Superior temporal gyrus (tissue), 1 donor: Measurements from ENCODE around the gene KSR2.
"Not testable (repeated sequence)": the region's sequence is repeated elsewhere in the genome, so short reads cannot be mapped to it uniquely, and the experiment has no call there.

Experiments used
- DNase-seq: peaks from one replicate; pipeline ENCODE4 v3.0.0-alpha.2; 2016; ENCODE audit errors: extremely low spot score

Gene KSR2

DNA sequence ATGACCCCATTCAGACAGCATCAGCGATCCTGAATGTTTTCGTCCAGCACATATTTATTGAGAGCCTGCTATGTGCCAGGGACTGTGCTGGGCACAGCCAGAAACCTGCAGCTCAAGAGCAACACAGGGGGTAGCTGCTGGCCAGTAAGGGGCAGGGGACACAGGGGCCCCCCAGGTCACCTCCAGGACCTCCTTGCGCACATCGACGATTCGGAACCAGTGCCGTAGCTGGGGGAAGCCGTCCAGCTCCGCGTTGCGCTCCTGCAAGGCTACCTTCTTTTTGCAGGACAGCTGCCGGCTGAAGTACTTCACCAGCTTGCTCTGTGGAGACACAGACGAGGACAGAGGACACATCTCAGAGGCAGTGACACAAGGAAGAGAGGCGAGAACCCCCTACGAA is 108.7 kb downstream of the KSR2 start:
- no peak for DNase-seq

GRCh38 chr12:117857632-117858612 is 110.9 kb downstream of the KSR2 start:
- DNase-seq = peak; percentile 47

DNA sequence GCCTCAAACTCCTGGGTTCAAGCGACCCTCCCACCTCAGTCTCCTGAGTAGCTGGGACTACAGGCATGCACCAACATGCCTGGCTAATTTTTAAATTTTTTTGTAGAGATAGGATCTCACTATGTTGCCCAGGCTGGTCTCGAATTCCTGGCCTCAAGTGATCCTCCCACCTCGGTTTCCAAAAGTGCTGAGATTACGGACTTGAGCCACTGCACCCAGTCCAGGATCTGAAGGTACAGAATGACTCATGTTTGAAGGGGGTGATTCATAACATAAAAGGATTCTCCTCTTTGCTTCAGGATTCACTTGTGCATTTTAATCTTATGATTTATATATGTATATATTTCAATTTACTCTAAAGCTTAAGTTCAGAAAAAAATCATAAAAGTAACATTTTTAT is 111.7 kb downstream of the KSR2 start:
- not testable (repeated sequence) for DNase-seq

DNA sequence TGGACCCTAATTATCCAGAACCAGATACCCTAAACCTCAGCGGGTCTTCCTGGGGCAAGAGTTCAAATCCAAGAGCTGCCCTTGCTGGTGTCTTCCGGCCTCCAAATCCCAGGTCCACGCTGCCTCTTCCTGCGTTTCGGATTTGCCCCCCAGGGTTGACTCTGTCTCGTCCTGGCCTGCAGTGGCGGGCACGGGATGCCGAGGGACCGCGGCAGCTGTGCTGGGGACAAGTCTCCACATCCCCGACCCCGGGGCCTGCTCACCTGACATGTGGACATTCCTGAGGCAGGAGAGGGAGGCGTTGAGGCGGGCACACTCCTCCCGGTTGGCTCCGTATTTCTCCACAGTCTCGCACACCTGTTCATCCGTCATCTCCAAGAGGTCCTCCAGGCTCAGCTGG is 113.6 kb downstream of the KSR2 start:
- DNase-seq = no peak

GRCh38 chr12:117854339-117855012 is 114.3 kb downstream of the KSR2 start:
- peak; percentile 62 for DNase-seq

DNA sequence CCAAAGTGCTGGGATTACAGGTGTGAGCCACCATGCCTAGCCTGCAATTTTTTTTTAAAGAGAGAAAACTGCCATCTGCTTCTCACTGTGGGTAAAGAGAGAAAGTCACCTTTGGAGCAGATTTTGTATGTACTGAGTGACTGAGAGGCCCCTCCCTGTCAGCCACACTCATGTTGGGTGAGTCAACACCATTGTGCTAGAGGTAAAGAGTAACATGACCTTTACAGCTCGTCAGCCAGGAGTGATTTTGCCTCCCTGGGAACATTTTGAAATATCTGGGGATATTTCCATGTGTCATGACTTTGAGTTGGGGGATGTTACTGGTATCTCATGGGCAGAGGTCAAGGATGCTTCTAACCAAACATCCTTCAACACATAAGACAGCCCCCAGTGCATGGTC is 115.2 kb downstream of the KSR2 start:
- DNase-seq = no peak

DNA sequence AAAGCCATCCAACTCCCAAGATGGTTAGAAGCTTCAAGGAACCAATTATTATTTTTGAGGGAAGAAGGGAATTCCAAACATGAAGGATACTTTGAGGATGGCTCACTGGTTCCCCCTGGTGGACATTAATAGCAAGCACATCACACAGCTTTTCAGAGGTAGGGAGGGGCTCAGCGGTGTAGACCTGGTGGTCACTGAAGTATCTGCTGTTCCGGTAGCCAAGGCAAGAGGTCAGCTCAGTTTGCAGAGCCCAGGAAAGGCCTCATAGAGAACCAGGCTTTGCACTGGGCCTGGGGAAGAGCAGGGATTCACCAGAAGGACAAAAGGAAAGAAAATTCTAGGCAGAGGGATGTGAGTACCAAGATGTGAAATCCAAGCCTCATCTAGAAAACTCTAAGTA is 118.7 kb downstream of the KSR2 start:
- peak; percentile 68 for DNase-seq

GRCh38 chr12:117847371-117847770 is 121.4 kb downstream of the KSR2 start:
- DNase-seq = no peak

DNA sequence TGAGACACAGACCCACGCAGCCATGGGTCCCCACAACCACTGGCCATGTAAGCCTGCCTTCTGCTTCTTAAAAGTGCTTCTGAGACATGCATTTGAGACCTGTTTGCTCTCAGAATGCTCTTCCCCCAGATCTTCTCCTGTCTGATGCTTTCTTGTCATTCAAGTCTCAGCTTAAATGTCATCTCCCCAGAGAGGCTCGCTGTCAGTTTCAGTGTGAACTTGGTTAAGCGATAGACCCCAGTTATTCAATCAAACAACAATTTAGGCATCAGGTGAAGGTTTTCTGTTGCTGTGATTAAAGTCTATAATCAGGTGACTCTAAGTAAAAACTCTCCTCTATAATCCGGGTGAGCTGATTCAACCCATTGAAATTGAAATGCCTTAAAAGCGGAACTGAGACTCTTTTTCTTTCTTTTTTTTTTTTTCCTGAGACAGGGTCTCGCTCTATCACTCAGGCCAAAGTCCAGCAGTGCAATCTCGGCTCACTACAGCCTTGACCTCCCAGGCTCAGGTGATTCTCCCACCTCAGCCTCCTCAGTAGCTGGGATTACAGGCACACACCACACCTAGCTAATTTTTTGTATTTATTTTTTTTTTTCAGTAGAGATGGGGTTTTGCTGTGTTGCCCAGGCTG is 123.4 kb downstream of the KSR2 start:
- DNase-seq = no peak

- no peak for DNase-seq
Measured at GRCh38 chr12:117844114-117844830, 124.5 kb downstream of the KSR2 start.

DNA sequence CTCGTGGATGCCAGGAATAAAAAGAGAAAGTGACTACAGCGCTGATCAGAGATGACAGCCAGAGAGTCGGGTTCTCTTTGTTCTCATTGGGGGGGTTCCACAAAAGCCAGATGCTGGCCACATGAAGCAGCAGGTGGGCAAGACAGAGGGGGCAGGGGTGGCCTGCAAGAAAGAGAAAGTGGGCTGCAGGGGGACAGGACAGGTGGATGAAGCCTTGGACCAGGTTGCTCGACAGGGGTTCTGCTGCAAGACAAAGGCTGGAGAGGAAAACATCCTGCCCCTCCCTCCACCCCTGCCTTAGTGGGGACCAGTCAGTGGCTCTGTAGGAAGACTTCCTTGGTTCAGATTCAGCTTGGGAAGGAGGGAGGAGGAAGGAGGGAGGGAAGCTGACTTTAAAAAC is 126.2 kb downstream of the KSR2 start:
- no peak for DNase-seq

DNA sequence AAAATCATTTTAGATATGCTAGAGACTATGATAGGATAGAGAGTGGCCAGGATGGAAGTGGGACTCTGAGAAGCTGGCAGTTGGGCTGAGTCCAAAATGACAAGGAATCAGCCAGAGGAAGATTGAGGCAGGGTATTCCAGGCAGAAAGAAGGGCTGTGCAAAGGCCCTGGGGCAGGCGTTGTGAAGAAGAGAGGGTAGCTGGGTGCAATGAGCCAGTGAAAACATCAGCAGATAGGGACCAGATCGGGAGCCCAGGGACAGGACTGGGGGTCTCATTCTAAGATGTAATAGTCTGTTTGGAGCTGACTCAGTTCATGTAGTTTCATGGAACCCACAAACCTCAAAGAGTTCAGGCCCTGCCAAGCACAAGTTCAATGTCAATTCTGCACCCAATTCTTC is 126.6 kb downstream of the KSR2 start:
- DNase-seq = no peak

DNA sequence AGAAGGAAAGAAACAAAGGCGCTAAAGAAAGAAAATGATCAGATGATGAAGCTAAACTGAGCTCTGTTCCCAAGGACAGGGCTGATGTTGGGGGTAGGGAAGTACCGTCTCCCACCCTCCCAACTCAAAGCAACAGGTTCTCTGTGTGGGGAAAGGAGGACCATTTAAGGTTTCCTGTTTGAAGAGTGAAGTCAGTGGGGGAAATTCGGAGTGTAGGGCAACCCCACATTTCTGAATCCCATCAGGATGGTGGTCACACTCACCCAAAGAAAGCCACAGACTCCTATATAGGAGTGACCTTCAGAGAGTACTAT is 131.1 kb downstream of the KSR2 start:
- no peak for DNase-seq

DNA sequence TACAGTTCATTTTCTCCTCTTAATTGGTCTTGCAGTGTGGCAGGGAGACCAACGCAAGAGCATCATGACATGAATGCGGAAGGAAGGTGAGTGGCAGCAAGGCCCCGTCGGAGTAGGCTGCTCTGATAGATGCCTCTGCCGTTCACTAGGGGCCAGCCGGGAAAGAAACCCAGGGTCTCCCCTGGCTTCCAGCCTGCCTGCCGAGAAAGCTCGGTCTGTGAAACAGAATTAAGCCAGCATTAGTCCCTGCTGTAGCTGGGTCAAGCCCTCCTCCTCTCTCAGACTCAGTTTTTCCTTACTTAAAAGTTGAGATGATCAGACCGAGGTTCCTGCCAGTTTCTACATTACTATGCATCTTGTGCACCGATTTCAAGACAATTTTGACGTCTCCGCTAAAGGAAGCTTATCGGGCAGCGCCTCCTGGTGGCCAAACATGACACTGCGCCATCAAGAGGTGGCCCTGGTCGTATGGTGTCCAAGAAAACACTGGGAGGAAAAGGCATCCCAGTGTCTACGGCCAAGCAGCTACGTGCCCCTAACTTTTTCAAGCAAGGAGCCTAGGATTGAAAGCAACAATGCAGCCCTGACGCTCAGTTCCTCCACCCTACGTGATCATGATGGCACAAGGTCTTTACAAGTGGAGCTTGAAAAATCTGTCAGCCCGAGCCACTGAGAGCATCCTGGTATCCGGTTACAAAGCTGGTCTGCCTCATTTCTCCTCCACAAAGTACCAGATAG is 131.6 kb downstream of the KSR2 start:
- peak; percentile 95 for DNase-seq

DNA sequence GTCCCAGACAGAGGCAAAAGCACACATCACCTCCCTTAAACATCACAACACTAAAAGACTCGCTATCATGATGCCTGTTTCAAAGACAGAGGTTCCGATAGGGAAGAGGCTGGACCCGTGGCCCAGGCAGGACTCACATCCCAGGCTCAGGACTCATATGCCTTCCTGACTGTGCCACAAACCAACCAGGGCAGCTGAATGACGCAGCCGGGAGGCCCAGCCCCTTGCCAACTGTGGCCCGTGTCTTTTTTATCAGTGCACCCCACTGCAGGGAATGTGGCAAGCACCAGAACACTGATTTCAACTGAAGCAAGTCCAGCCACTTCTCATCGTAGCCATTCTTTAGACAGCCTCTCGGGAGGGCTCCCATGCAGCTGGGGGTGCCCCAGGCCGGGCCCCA is 132.3 kb downstream of the KSR2 start:
- no peak for DNase-seq

DNA sequence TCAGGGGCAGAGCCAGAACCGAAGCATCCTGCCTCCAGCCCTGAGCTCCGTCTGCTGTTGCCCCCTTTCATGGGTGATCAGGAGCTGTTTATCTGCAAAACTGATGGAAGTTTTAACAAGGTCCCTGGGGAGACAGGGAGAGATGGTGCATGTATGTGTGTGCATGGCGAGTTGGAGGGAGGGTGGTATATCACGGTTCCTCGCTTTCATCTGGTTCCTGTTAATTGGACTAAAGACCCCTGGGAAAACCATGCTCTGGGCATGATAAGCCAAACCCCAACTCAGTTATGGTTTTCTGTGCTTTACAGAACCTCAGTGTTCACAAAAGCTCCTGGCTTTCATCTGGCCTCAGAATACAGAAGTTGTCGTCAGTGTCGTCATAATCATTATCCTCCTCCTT is 133.6 kb downstream of the KSR2 start:
- no peak for DNase-seq

- no peak for DNase-seq
Measured at GRCh38 chr12:117832459-117833457, 136.0 kb downstream of the KSR2 start.

- no peak for DNase-seq
Measured at GRCh38 chr12:117830471-117830870, 138.3 kb downstream of the KSR2 start.

- DNase-seq = no peak
Measured at GRCh38 chr12:117829108-117829507, 139.7 kb downstream of the KSR2 start.

- no peak for DNase-seq
Measured at GRCh38 chr12:117827660-117828059, 141.1 kb downstream of the KSR2 start.
